GM18873 (cell line): ENCODE results near the gene SPACA6.

Experiments
- ATAC-seq: cut with Tn5 transposase; IDR thresholded peaks from one replicate; pipeline ENCODE4 v1.9.1; 2021; ENCODE audit warnings: mild to moderate bottlenecking, moderate library complexity, moderate number of reproducible peaks; ENCODE audit not compliant: unreplicated experiment, low FRiP score

The SPACA6 gene

GRCh38 chr19:51688671-51689571 is 4.2 kb upstream of the SPACA6 start:
- no peak for ATAC-seq

- no peak for ATAC-seq
Observed at GRCh38 chr19:51689751-51690453, 3.2 kb upstream of the SPACA6 start.

GRCh38 chr19:51690454-51691073 is 2.6 kb upstream of the SPACA6 start:
- no peak for ATAC-seq

DNA sequence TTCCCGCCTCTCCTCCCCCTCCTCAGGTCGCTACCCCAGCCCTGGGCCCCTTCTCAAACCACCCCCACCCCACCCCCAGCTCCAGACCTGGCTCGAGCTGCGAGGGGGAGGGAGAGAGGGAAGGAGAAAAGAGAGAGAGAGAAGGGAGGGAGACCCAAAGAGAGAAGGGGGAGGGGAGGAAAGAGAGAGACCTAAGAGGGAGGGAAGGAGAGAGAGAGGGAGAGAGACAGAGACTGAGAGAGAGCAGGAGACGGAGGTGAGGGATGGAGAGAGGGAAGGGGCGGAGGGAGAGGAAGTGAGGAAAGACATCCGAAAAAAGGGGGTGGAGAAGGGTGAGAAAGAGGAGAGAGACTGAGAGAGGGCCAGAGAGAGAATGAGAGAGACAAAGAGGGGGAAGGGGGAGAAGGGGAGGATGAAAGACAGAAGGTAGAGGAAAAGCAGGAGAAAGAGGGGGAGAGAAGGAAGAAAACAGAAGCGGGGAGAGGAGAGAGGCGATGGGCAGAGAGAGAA is 2.0 kb upstream of the SPACA6 start:
- ATAC-seq, result no peak

GRCh38 chr19:51691584-51692428 is 1.3 kb upstream of the SPACA6 start:
- no peak for ATAC-seq

DNA sequence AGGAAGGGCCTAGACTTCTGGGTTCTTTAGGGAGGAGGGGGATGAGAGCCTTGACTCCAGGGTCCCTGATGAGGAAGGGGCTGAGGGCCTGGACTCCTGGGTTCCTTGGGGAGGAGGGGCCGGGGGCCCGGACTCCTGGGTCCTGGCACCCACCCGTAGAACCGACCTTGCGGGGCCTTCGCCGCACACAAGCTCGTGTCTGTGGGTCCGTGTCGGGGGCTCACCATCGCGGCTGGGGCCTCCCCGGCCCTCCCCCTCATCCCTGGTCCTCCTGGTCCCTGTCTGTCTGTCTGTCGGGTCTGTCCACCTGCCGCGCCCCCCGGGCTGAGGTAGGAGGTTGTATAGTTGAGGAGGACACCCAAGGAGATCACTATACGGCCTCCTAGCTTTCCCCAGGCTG is 662 bp upstream of the SPACA6 start:
- no peak for ATAC-seq

DNA sequence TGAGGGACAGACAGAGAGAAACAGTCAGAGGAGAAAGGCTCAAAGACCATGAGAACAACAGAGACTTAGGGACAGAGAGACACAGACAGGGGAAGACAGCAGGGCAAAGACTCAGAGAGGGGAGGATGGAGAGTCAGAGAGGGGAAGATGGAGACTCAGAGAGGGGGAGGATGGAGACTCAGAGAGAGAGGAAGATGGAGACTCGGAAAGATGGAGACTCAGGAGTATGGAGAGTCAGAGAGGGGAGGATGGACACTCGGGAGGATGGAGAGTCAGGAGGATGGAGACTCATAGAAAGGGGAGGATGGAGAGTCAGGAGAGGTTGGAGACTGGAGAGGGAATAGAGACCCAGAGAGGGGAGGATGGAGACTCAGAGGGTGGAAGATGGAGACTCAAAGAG is 689 bp downstream of the SPACA6 start:
- no peak for ATAC-seq

DNA sequence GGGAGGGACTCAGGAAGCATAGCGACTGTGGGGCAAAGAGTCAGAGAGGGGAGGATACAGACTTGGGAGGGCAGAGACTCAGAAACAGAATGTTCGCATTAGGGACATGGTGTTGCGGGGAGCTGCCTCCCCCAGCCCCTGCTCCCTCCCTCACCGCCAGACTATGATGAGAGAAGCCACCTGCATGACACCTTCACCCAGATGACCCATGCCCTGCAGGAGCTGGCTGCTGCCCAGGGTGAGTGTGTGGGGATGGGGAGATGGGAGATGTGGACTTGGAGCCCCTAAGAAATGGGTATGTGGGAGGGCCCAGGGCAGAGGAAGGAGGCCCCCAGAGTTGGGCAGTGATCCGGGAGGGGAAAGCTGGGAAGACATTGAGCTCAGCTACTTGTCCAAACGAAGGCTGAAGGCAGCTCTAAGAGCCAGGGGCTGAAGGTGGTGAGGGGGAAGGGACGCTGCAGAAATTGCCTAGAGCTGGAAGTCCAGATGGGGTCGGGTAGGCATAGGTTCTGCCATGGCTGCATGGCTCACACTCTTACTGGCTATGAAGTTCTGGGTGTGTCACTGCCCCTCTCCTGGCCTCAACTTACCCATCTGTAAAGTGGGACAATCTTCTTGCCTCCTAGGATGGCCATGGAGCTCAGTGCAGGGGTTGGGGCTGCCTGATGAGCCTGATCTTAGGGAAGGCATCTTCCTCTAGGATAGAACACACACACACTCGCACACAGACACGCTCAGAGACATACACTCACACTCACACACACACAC is 1.4 kb downstream of the SPACA6 start:
- ATAC-seq, result no peak

- ATAC-seq, result no peak
Observed at GRCh38 chr19:51695088-51695487, 2.0 kb downstream of the SPACA6 start.

DNA sequence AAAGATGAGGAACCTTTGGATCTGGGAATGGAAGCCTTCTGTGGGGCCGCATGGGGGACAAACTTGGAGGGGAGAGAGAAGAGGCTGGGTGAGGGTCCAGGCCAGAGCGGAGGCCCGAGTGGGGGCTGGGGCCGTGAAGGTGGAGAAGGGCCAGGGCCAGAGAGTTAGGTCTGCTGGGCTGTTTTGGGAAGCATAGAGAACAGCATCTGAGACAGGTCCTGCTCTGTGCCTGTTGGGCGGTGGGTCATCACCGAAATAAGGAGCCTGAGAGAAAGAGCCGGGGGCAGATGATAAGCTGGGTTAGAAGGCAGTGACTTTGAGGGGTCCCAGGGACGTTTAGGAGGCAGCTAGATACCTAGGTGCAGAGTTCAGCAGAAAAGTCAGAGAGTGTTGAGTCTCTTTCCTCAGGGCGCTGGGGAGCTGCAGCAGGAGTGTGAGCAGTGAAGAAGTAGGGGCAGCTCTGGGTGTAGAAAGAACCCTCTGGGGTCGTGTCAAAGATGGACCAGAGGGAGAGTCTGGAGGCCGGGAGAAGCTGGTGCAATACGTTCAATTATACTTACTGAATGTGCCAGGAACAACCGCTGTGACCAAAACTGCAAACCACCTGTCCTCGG is 2.7 kb downstream of the SPACA6 start:
- no peak for ATAC-seq

GRCh38 chr19:51696606-51697005 is 3.5 kb downstream of the SPACA6 start:
- ATAC-seq, result no peak

DNA sequence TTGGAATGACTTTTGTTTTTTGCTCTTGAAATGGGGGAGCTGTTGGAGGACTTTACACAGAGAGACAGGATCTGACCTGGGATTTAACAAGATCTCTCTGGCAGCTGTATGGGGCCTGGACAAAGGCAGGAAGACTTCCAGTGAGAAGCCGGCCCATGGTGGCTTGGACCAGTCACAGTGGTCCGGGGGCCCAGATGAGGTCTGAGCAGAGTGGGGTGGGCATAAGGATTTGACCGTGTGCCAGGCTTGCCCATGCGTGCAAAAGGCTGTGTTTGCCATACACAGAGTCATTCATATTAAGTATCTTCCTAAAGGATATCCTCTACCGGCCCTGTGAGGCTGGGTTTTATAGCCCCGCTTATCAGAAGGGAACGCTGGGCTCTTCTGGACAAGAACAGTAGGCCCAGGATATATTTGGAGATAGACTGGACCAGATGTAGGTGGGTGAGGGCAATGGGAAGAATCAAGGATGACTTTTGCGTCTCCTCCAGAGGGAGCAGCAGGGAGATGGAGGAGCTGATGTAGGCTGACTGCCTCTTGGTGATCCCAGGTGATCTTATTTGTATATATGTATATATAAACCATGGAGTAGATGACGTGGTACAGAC is 4.1 kb downstream of the SPACA6 start:
- no peak for ATAC-seq

GRCh38 chr19:51698296-51698695 is 5.2 kb downstream of the SPACA6 start:
- no peak for ATAC-seq

- ATAC-seq, result no peak
Observed at GRCh38 chr19:51699170-51699569, 6.0 kb downstream of the SPACA6 start.

- no peak for ATAC-seq
Observed at GRCh38 chr19:51701468-51702100, 8.5 kb downstream of the SPACA6 start.

DNA sequence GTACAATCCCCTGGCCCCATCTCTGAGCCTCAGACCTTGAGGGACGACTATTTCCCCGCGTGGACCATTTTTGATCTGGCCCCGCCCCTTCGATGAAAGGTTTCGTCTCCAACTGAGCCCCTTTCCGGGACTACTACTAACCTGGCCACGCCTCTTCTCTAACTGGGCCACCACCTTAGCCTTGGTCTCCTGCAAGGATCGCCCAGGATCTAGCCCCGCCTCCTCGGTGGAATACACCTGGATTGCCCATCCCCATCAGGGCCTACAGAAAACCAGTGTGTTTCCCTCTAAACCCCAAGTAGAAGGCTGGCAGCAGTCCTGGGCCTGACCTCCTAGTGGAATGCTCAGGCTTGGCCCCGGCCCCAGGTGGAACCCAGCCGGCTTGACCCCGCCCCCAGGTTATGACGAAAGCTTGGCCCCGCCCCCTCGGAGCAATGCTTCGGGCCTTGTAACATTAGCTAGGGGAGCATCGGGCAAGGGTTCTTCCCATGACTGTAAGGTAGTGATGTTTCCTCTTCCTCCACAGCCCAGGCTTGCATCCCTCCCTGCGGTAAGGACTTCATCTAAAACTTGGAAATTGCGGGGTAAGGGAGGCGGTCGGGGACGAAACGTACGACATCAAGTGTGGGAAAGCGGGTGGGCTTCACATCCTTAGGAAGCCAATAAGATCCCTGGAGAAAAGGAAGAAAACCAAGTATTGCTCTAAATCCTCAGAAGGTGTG is 9.1 kb downstream of the SPACA6 start:
- ATAC-seq, result no peak

DNA sequence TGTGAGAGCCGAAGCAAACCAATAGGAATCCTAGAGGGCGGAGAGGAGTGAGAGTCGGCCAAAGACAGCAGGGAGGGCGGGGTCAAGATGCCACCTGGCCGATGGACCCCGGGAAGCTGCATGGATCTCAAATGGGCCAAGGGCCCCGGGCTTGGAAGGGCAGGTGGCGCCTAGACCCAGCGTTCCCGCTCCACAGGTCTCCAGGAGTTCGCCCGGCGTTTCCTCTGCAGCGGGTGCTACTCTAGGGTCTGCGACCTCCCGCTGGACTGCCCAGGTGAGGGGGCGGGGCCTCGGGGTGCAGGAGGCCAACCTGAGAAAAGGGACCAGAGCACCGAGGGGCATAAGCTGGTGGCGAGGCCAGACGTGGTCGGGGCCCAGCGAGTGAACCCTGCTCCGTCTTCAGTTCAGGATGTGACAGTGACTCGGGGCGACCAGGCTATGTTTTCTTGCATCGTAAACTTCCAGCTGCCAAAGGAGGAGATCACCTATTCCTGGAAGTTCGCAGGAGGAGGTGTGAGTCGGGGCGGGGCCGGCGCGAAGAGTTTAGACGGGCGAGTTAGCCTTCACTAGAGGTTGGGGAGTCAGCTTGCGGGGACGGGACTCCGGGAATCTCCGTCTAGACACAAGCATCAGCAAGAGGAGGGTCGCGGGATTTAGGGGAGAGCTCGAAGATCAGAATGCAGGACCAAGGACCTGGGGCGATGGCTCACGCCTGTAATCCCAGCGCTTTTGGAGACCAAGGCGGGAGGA is 9.9 kb downstream of the SPACA6 start:
- no peak for ATAC-seq
